NT2/D1 (cell line): ENCODE data around the gene SFTPB.
"Not testable (repeated sequence)": the region's sequence is repeated elsewhere in the genome, so short reads cannot be mapped to it uniquely, and the experiment has no call there.

ENCODE experiments used
- DNase-seq: peaks from one replicate; pipeline ENCODE4 v3.0.0-alpha.2; 2011; ENCODE audit warnings: low read depth, low spot score
- H3K27me3 ChIP-seq: 2 replicates; pipeline ENCODE4 v1.6.0; 2011; ENCODE audit warnings: mild to moderate bottlenecking; ENCODE audit not compliant: insufficient read length, insufficient read depth
- H3K36me3 ChIP-seq: 2 replicates; pipeline ENCODE4 v1.6.1; 2011; ENCODE audit warnings: mild to moderate bottlenecking, low read length, mixed read lengths; ENCODE audit not compliant: insufficient read depth, insufficient read length
- H3K4me1 ChIP-seq: 2 replicates; pipeline ENCODE4 v1.5.1; 2011; ENCODE audit not compliant: insufficient read depth, insufficient read length
- H3K4me3 ChIP-seq: 2 replicates; pipeline ENCODE4 v1.5.1; 2011; ENCODE audit warnings: low read depth; ENCODE audit not compliant: insufficient read length
- H3K9ac ChIP-seq: 2 replicates; pipeline ENCODE4 v1.6.0; 2011; ENCODE audit warnings: low read depth; ENCODE audit not compliant: insufficient read length
- H3K9me3 ChIP-seq: 2 replicates; pipeline ENCODE4 v1.5.1; 2011; ENCODE audit warnings: mild to moderate bottlenecking, low read length; ENCODE audit not compliant: insufficient read depth
- SUZ12 ChIP-seq: IDR thresholded peaks from 2 replicates; pipeline ENCODE4 v1.6.1; 2011; ENCODE audit not compliant: insufficient read length, insufficient read depth; ENCODE audit errors: extremely low read depth
- YY1 ChIP-seq: IDR thresholded peaks from 2 replicates; pipeline ENCODE4 v1.6.1; 2011; ENCODE audit not compliant: insufficient read length, insufficient read depth
- ZNF274 ChIP-seq: IDR thresholded peaks from 2 replicates; pipeline ENCODE4 v1.6.1; 2011; ENCODE audit warnings: mild to moderate bottlenecking, low read depth, low read length

SFTPB gene

GRCh38 chr2:85666016-85666415 lies 2.0 kb downstream of the SFTPB start:
- Histone ChIP-seq H3K36me3 (no peaks in the 10 kb centered on the region), H3K4me3 (no peak overlapping the region), H3K4me1 (peaks cover 4% of the 10 kb centered on the region), H3K9me3 (no peaks in the 10 kb centered on the region), H3K27me3 (no peaks in the 10 kb centered on the region), H3K9ac (no peak overlapping the region)
- no peak for DNase-seq
- TF ChIP-seq YY1: no peak
- TF ChIP-seq SUZ12: no peak
- TF ChIP-seq ZNF274: no peak

DNA sequence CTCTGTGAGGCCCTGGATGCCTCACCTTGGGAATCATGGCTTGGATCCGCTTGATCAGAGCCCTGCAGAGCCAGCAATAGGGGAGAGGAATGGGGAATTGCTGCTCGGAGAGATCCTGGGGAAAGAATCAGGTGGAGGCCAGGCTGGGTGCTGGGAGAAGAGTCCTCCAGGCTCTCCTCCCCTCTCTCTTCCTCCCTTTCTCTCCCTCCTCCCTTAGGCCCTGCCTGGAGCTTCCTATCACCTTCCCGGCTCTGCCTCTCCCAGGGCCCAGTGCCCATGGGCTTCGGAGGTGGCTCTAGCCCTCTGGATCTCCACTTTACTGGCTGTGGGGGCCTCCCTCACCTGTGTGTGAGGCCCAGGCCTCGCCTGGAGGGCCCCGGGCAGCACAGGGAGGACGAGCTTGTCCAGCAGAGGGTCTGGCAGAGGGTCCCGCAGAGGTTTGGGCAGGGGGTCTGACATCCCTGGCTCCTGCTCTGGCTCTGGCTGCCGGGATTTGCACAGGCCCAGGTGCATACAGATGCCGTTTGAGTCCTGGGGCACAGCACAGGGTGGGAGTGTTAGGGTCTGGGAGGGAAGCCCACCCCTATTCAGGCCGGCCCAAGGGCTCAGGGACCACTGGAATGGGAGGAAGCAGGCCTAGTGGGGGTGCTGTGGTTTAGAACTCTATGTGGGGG lies 2.6 kb downstream of the SFTPB start:
- no peaks in the 10 kb centered on the region for H3K27me3 ChIP-seq
- H3K36me3 ChIP-seq: no peaks in the 10 kb centered on the region
- no peak overlapping the region for H3K4me3 ChIP-seq
- no peak for DNase-seq
- H3K4me1 ChIP-seq: peaks cover 4% of the 10 kb centered on the region
- no peak overlapping the region for H3K9ac ChIP-seq
- no peaks in the 10 kb centered on the region for H3K9me3 ChIP-seq
- TF ChIP-seq ZNF274 (no peak), SUZ12 (no peak), YY1 (no peak)

DNA sequence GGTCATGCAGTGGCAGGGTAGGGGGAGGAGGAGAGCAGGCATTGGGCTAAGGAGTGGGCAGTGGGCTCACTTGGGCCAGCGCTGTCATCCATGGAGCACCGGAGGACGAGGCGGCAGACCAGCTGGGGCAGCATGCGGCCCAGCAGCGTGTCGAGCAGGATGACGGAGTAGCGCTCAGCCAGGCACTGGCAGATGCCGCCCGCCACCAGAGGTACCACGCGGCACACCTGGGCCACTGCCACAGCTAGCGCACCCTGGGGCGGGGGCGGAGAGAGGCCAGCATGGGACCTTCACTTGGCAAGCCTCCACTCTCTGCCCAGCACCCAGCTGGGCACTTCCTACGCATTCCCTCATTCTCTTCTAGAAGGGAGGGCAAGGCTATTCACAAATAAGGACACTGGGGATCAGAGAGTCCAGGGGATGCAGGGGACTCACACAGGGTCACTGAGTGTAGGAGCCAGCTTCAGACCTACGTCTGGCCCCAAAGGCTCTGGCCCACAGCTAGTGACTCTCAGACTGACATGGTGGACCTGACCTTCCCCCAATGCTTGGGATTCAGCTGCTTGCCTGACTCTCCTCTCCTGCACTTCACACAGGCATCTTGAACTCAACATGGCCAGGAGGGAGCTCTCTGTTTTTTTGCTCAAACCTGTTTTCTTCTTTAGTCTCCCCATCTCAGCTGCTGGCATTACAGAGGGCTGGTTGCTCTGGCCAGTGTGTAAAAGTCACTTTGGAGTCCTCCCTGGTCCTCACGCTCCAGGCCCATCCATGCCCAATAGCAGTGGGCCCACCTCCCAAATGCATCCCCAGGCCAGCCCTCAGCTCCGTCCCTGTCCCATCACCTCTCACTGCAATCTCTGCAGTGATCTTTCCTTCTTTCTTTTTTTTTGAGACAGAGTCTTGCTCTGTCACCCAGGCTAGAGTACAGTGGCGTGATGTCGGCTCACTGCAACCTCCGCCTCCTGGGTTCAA lies 4.1 kb downstream of the SFTPB start:
- DNase-seq: no peak
- no peak overlapping the region for H3K9ac ChIP-seq
- H3K9me3 ChIP-seq: no peaks in the 10 kb centered on the region

DNA sequence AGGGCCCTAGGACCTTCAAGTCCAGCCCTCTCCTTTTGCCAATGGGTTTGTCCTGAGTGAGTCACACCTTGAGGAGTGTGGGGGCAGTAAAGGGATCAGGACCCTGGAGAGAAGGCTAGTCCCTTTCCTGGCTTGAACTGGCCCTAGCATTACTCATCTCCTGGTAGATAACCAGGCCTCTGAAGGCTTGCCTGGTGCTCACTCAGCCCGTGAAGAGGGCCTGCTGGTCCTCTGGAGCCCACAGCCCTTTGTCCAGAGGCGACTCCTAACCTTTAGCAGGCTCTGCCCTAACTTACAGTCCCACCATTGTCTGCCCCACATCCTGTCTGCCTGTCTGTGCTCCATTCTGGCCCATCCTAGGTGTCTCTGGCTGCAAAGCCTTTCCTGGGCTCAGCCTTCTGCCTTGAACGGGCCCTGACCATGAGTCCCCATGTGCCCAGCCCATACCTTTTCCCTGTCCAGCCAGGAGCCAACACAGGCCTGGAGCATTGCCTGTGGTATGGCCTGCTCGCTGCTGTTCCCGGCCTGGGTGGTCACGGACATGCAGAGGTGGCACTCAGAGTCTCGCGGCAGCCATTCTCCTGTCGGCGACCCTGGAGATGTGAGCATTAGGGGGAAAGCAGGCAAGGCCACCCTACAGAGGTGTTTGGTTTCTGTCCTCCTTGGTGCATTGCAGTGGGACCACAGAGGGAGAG lies 5.0 kb downstream of the SFTPB start:
- no peaks in the 10 kb centered on the region for H3K9me3 ChIP-seq
- peaks cover 2% of the 10 kb centered on the region for H3K36me3 ChIP-seq
- no peak for DNase-seq
- H3K4me3 ChIP-seq: no peak overlapping the region
- no peak overlapping the region for H3K9ac ChIP-seq
- peaks cover 4% of the 10 kb centered on the region for H3K4me1 ChIP-seq
- TF ChIP-seq ZNF274 (no peak), YY1 (no peak), SUZ12 (no peak)
- H3K27me3 ChIP-seq: no peaks in the 10 kb centered on the region

More for the DNA sequence above, 4.1 kb downstream of the SFTPB start:
- no peak for TF ChIP-seq YY1
- no peaks in the 10 kb centered on the region for H3K27me3 ChIP-seq
- no peak overlapping the region for H3K4me3 ChIP-seq
- H3K4me1 ChIP-seq: peaks cover 4% of the 10 kb centered on the region
- peaks cover 2% of the 10 kb centered on the region for H3K36me3 ChIP-seq

DNA sequence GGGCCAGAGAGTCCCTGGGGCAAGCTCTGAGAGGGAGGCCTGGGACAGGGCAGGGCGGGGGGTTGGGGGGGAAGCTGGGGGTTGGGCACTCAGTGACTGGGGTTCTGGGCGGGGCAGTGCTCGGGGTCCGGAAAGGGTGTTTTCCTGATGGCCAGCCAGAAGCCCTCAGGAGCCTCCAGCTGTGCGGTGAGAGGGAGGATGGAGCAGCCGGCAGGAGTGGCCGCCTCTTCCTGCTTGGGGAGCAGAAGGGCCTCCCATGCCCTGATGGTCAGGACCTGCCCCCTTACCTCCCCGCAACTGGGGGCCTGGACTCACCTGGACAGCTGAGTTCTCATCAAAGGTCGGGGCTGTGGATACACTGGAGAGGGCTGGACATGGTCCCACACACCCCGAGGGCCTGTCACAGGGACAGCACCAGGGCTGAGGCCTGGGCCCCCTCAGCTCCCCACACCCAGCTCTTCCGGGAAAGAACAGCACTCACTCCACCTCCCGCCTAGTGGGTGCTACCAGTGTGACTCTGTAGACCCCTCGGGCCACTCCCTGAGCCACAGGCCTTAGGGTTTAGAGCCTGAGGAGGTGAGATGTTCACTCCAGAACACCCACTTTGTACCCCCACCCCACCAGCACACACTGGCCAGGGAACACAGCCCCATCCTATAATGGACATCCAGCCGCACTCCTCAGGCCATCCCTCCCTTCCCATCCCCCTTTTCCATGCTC lies 6.7 kb downstream of the SFTPB start:
- Histone ChIP-seq H3K9me3 (no peaks in the 10 kb centered on the region), H3K27me3 (no peaks in the 10 kb centered on the region), H3K9ac (no peak overlapping the region), H3K4me3 (no peak overlapping the region), H3K36me3 (peaks cover 3% of the 10 kb centered on the region), H3K4me1 (peaks cover 2% of the 10 kb centered on the region)
- no peak for DNase-seq
- TF ChIP-seq ZNF274 (no peak), YY1 (no peak), SUZ12 (no peak)

DNA sequence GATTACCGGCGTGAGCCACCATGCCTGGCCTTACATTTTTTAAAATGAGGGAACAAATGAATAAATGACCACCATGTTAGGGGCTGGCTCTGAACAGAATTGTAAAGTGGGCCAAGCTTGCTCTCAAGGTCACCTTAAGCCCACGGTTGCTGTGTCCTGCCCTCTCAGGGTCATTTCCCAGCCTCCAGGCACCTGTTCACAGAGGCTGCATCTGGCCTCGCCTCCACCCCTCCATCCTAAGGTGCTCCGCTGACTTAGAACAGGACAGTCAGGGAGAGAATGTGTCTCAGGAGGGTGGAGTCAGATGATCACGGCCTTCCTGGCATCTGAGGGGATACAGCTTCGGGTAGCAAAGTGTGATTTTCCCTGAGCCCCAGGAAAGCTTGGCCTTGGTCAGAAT lies 7.3 kb downstream of the SFTPB start:
- Histone ChIP-seq H3K9me3 (no peaks in the 10 kb centered on the region), H3K4me1 (peaks cover 2% of the 10 kb centered on the region), H3K9ac (no peak overlapping the region), H3K4me3 (no peak overlapping the region), H3K27me3 (no peaks in the 10 kb centered on the region), H3K36me3 (peaks cover 8% of the 10 kb centered on the region)
- no peak for DNase-seq
- no peak for TF ChIP-seq SUZ12
- no peak for TF ChIP-seq ZNF274
- no peak for TF ChIP-seq YY1

- H3K36me3 ChIP-seq, H3K9me3 ChIP-seq, H3K4me3 ChIP-seq: not testable (repeated sequence)
Observed at GRCh38 chr2:85660301-85660700, 7.7 kb downstream of the SFTPB start.

More at GRCh38 chr2:85660301-85660700, 7.7 kb downstream of the SFTPB start:
- not testable (repeated sequence) for H3K9ac ChIP-seq, H3K4me1 ChIP-seq, DNase-seq, H3K27me3 ChIP-seq
